Type B pancreatic cell (in vitro differentiated cells): ENCODE measurements around the gene SUPT4H1. TPM values are rescaled to one million over a fixed set of nuclear protein-coding genes. Genes with fewer than 3 reads are reported as not detected.
"Not testable (repeated sequence)": the region's sequence is repeated elsewhere in the genome, so short reads cannot be mapped to it uniquely, and the experiment has no call there.

Experiments
- DNase-seq: peaks from one replicate; pipeline ENCODE4 v3.0.0; 2021; ENCODE audit warnings: mixed read lengths; ENCODE audit not compliant: unreplicated experiment; ENCODE audit errors: extremely low spot score
- H3K27ac Mint-ChIP-seq: 2 replicates; pipeline ENCODE4 v1.8.0; 2021; ENCODE audit warnings: mild to moderate bottlenecking, mixed read lengths
- H3K27me3 Mint-ChIP-seq: 2 replicates; pipeline ENCODE4 v1.8.0; 2021; ENCODE audit warnings: mixed read lengths
- H3K36me3 Mint-ChIP-seq: 2 replicates; pipeline ENCODE4 v1.8.0; 2021; ENCODE audit warnings: mixed read lengths
- H3K4me1 Mint-ChIP-seq: one replicate; pipeline ENCODE4 v1.8.0; 2021; ENCODE audit warnings: mixed read lengths; ENCODE audit not compliant: unreplicated experiment
- H3K4me3 Mint-ChIP-seq: 2 replicates; pipeline ENCODE4 v1.8.0; 2021; ENCODE audit warnings: mild to moderate bottlenecking, mixed read lengths
- H3K9me3 Mint-ChIP-seq: 2 replicates; pipeline ENCODE4 v1.8.0; 2021; ENCODE audit warnings: mixed read lengths
- long read RNA-seq: library from polyadenylated mRNA; unstranded; transcript quantifications from one replicate; pipeline ENCODE4 v2.0.0, GENCODE V29; 2020
- total RNA-seq: library from RNA; stranded (reverse); gene quantifications from 2 replicates; pipeline ENCODE4 v1.2.1, GENCODE V29; 2021; ENCODE audit warnings: low replicate concordance
- TF ChIP-seq, protein P1 (sequence below): fragments of 200-600 bp; sonication (generic); conservative IDR thresholded peaks from 2 replicates; pipeline ENCODE4 v1.5.0; 2021; ENCODE audit warnings: antibody characterized with exemption, mild to moderate bottlenecking

The SUPT4H1 gene
- 75.7 and 82.9 TPM in 2 replicates for total RNA-seq
- long read RNA-seq, transcript SUPT4H1-201 (5 exons, 1,489 nt): major isoform, 32 of 38 reads
- long read RNA-seq, partial matches to known transcripts: 0 of 38 reads
- long read RNA-seq, other reads (novel, unspliced or antisense): 2 of 38 reads

GRCh38 chr17:58351831-58352595, at the start of gene SUPT4H1:
Gene SUPT4H1 (minus strand): TSS chr17:58352201. CDS start chr17:58352135, 66 bp downstream.
- Mint-ChIP-seq H3K36me3 (peaks cover 24% of the 10 kb centered on the region), H3K27ac (peak within 1 kb of the TSS; percentile 97), H3K4me3 (peak within 1 kb of the TSS; percentile 100), H3K27me3 (no peaks in the 10 kb centered on the region), H3K9me3 (no peaks in the 10 kb centered on the region), H3K4me1 (peaks cover 12% of the 10 kb centered on the region)
- peak; percentile 89 for DNase-seq
- TF ChIP-seq, protein P1, sequence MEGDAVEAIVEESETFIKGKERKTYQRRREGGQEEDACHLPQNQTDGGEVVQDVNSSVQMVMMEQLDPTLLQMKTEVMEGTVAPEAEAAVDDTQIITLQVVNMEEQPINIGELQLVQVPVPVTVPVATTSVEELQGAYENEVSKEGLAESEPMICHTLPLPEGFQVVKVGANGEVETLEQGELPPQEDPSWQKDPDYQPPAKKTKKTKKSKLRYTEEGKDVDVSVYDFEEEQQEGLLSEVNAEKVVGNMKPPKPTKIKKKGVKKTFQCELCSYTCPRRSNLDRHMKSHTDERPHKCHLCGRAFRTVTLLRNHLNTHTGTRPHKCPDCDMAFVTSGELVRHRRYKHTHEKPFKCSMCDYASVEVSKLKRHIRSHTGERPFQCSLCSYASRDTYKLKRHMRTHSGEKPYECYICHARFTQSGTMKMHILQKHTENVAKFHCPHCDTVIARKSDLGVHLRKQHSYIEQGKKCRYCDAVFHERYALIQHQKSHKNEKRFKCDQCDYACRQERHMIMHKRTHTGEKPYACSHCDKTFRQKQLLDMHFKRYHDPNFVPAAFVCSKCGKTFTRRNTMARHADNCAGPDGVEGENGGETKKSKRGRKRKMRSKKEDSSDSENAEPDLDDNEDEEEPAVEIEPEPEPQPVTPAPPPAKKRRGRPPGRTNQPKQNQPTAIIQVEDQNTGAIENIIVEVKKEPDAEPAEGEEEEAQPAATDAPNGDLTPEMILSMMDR: no peak

DNA sequence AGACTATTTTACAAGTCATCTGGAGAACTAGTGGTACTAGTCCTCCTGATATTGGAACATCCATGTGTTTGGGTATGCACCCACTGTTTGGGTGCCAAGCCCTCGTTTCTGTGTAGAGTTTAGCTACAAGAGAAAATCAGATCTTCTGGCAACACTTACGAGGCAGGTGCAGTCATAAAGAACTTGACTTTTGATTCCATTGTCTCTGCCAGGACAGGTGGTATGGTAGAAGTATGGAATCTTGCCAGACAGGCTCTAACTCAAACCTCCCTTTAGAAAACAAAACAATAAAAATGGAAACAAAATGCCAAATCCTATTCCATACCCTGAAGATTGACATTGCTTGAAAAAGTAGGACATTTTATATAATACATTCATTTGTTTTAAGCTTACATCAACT, 49.3 kb upstream of the SUPT4H1 start:
- TF ChIP-seq, protein P1: no peak
- Mint-ChIP-seq H3K36me3 (peaks cover 9% of the 10 kb centered on the region), H3K4me1 (peaks cover 31% of the 10 kb centered on the region), H3K27me3 (no peaks in the 10 kb centered on the region), H3K4me3 (peak overlapping the region; percentile 48), H3K9me3 (no peaks in the 10 kb centered on the region), H3K27ac (peak overlapping the region; percentile 72)
- DNase-seq: no peak

- Mint-ChIP-seq H3K4me3 (no peak overlapping the region), H3K27me3 (no peaks in the 10 kb centered on the region), H3K4me1 (peaks cover 35% of the 10 kb centered on the region), H3K9me3 (no peaks in the 10 kb centered on the region), H3K36me3 (peaks cover 9% of the 10 kb centered on the region), H3K27ac (peak overlapping the region; percentile 72)
- TF ChIP-seq, protein P1: no peak
- no peak for DNase-seq
Observed at GRCh38 chr17:58400826-58401225, 48.8 kb upstream of the SUPT4H1 start.

- TF ChIP-seq, protein P1: no peak
Observed at GRCh38 chr17:58399974-58400373, 48.0 kb upstream of the SUPT4H1 start.

GRCh38 chr17:58398574-58399266, 46.7 kb upstream of the SUPT4H1 start:
- no peak overlapping the region for H3K4me3 Mint-ChIP-seq
- no peak for DNase-seq
- no peak overlapping the region for H3K27ac Mint-ChIP-seq
- no peaks in the 10 kb centered on the region for H3K9me3 Mint-ChIP-seq
- peaks cover 38% of the 10 kb centered on the region for H3K4me1 Mint-ChIP-seq
- H3K27me3 Mint-ChIP-seq: no peaks in the 10 kb centered on the region
- TF ChIP-seq, protein P1: no peak
- H3K36me3 Mint-ChIP-seq: peaks cover 12% of the 10 kb centered on the region

More at GRCh38 chr17:58399974-58400373, 48.0 kb upstream of the SUPT4H1 start:
- Mint-ChIP-seq H3K36me3 (peaks cover 9% of the 10 kb centered on the region), H3K4me3 (no peak overlapping the region), H3K4me1 (peaks cover 36% of the 10 kb centered on the region), H3K9me3 (no peaks in the 10 kb centered on the region), H3K27me3 (no peaks in the 10 kb centered on the region), H3K27ac (no peak overlapping the region)
- no peak for DNase-seq

DNA sequence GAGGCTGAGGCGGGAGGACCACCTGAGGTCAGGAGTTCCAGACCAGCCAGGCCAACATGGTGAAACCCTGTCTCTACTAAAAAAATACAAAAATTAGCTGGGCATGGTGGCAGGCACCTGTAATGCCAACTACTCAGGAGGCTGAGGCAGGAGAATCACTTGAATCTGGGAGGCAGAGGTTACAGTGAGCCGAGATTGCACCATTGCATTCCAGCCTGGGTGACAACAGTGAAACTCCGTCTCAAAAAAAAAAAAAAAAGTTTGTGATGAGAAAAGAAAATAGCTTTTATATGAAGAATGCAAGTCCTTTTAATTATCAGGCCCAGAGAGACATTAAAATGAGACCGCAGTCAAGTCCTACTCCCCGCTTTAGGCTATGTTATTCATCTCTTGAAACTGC, 45.4 kb upstream of the SUPT4H1 start:
- peaks cover 12% of the 10 kb centered on the region for H3K36me3 Mint-ChIP-seq
- H3K9me3 Mint-ChIP-seq, H3K27me3 Mint-ChIP-seq, H3K4me3 Mint-ChIP-seq, DNase-seq: not testable (repeated sequence)
- H3K4me1 Mint-ChIP-seq: peaks cover 34% of the 10 kb centered on the region
- peak overlapping the region; percentile 61 for H3K27ac Mint-ChIP-seq
